PC-3 (cell line): ENCODE data around the gene ZC3H6.

ENCODE experiments used
- EZH2 ChIP-seq: fragments of 300-600 bp; sonication (generic); IDR thresholded peaks from one replicate; pipeline ENCODE4 v1.6.1; 2017; ENCODE audit warnings: antibody characterized with exemption, mild to moderate bottlenecking, low read length; ENCODE audit not compliant: unreplicated experiment
- EZH2phosphoT487 ChIP-seq: fragments of 300-600 bp; sonication (generic); IDR thresholded peaks from 2 replicates; pipeline ENCODE4 v1.6.1; 2018; ENCODE audit warnings: mild to moderate bottlenecking, antibody characterized with exemption, low read length, borderline replicate concordance
- TF ChIP-seq, protein P1 (sequence below): fragments of 300-600 bp; sonication (generic); conservative IDR thresholded peaks from 2 replicates; pipeline ENCODE4 v1.5.1; 2017; ENCODE audit warnings: antibody characterized with exemption, low read depth, mild to moderate bottlenecking, low read length

DNA sequence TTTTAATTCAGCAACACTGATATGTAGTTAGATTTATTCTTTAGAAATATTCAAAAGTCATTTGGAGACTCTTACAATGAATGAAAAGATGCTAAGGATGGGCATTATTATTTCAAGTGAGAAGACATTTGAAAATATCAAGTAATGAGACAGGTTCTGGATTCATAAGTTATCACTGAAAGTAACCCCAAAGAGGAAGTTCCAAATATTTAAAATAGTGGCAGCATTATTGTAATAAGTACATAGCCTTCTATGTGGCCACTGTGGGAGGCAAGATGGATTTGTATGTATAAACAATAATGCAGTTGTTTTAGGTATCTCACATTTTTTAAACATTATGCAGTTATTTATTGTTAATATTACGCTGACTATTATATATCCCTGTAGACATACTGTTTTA, 29.7 kb downstream of the ZC3H6 start:
- TF ChIP-seq, protein P1, sequence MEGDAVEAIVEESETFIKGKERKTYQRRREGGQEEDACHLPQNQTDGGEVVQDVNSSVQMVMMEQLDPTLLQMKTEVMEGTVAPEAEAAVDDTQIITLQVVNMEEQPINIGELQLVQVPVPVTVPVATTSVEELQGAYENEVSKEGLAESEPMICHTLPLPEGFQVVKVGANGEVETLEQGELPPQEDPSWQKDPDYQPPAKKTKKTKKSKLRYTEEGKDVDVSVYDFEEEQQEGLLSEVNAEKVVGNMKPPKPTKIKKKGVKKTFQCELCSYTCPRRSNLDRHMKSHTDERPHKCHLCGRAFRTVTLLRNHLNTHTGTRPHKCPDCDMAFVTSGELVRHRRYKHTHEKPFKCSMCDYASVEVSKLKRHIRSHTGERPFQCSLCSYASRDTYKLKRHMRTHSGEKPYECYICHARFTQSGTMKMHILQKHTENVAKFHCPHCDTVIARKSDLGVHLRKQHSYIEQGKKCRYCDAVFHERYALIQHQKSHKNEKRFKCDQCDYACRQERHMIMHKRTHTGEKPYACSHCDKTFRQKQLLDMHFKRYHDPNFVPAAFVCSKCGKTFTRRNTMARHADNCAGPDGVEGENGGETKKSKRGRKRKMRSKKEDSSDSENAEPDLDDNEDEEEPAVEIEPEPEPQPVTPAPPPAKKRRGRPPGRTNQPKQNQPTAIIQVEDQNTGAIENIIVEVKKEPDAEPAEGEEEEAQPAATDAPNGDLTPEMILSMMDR = no peak
- no peak for TF ChIP-seq EZH2
- no peak for TF ChIP-seq EZH2phosphoT487
